Measurements from ENCODE around the gene S1PR3.
A peak's percentile ranks its signal among the peaks of the same experiment; 100 is the strongest.
"Not testable (repeated sequence)": the region's sequence is repeated elsewhere in the genome, so short reads cannot be mapped to it uniquely, and the experiment has no call there.

S1PR3 gene

DNA sequence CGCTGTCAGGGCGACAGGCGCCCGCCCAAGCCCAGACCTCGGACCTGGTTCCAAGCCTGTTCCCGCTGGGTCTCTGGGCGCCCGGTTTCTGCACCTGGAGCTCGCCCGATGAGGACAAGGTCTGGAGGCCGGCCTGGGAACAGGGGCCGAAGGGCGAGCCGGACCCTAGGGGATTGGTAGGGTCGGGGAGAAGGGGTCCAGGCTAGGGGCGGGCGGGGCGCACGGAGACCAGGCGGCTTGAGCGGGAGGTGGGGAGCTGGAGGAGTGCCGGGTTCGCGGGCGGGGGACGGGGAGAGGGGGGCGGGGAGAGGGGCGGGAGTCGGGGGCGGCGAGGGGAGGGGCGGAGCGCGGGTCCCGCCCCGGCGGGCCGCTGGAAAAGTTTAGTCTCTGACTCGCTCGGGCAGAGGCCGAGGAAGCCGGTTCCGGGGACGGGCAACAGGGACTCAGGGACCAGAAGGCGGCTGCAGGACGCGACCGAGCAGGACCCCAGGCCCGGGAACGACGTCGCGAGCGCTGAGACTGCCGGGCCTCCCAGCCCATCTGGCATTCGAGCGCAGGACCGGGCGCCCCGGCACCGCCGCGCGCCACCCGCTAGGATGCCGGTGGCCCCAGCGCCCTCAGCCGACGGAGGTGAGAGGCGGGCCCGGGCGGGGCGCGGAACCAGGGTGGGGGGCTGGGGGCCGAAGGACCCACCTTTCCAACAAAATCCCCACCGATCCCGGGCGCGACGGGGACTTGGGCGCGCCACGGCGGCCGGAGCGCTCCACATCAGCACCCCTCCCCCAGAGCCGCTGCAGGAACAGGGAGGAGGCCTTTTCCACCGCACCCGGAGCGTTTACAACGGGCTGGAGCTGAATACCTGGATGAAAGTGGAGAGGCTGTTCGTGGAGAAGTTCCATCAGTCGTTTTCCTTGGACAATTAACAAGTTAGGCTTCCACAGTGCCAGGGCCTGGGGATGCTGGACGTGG lies at the start of gene S1PR3:
Gene S1PR3 (plus strand): TSS at position 403 of the 969 bp plus-strand sequence. CDS start 9,733 bp downstream, outside the sequence.
- peak; percentile 88 for DNase-seq

DNA sequence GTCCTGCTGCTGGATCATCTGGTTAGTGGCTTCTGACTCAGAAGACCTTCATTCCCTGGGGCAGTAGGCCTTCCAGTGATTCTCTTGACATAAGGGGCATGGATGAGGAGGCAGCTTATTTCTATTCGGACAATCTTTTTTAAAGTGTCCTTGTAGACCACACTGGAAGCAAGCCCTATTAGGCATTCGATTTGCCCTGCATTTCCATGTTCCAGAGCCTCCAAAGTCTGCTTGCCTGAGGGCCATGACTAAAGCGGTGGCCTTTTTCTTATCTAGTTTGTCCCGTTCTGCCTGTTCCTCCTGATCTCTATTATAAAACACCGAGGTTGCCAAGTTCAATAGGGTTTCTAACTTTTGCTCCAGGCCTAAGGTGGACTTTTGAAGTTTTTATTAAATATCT lies 49.7 kb upstream of the S1PR3 start:
- DNase-seq: not testable (repeated sequence)

DNA sequence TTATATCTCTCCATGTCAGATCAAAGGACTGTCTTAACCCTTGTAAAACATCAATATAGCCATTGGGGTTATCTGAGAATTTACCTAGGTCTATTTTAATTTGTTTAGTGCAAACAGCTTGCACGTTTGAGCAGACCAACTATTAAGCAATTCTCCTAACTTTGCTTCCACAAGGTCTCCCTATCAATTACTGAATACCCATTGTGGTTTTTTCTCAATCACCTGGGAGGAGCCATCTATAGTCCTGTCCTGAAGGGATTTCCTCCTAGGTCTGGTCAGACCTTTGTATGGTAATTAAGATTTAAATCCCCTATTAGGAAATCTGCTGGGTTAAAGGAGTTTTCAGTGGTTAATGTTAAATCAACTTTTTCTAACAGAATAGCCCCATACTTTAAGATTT lies 48.9 kb upstream of the S1PR3 start:
- DNase-seq: no peak

DNA sequence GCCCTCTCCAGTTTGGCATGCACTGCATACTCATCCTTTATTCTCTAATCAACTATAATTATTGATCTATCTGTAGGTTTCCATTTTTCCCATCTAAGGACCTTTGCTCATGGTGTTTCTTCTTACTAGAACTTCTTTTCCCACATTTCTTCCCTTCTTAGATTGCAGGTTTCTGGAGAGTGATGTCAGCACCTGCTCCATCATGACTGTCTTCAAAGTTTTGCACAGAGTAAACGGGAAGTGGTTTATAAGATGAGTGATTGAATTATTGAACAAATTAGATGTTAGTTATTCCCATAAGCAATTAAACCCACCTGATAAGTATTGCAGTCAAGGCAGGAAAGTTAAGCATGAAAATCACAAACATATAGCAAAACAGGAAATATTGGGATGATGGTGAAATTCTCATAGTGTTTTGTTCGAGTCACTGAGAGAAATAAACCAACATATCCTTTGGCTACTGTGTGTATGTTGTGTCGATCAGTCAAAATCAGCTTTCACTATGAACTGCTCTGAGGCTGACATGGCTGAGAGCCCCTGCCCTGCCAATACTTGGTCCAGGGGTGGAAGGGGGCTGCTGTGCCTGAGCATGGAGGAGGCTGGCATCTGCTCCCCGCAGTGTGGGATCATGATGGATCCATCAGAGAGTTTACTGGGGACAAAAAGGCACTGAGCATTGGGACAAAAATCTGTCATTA lies 45.5 kb upstream of the S1PR3 start:
- DNase-seq: no peak

DNA sequence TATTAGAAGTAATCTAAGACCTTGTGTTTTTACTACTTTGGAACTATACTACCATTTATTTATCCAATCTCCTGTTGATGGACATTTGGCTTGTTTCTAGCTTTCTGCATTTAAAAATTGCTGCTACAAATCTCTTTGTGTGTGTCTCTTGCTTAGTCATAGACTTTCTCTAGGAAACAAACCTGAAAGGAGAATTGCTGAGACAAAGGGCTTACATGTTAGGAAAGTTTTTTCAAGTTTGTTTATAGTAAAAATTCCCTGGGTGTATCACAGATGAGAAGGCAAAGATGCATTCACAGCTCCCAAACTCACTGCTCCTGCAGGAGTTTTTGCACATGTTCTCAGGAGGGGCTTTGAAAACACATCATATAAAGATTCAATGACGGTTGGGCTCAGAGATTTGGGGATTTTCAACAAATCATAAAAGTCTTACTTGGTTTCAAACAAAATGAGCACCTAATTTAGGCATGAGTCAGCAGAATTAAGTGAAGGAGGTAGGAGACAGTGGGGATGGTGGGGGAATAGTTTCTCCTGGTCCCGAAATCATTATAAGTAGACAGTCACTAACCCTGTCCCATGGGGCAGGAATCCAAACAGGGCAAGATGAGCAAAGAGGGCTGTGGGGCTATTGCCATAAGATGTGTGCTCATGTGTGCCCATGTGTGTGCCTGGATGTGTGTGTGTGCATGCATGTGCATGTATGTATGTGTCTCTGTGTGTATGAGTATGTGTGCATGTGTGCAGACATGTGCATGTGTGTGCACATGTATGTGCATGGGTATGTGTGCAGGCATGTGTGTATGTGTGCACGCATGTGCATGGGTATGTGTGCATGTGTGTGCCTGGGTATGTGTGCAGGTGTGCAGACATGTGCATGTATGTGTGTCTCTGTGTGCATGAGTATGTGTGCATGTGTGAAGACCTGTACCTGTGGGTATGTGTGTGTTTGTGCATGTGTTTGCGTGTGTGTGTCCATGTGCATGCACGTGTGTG lies 43.4 kb upstream of the S1PR3 start:
- DNase-seq: no peak

DNA sequence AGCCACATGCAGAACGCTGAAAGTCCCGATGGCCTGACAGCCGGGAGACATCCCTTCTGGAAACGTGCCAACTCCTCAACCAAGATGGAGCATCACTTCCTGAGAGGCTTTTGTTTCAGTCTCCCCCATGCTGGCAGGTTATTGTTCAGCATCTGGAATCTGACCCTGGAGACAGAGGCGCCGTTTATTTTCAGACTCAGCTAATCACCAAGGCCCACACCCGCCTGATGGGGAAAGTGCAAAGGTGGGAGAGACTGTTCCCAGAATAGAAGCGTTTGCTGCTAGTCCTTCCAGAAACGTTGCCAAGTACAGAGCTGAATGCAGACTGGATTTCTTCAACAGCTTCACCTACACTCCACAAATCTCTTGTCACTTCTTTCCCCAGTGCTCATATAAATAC lies 41.8 kb upstream of the S1PR3 start:
- DNase-seq: peak; percentile 61

DNA sequence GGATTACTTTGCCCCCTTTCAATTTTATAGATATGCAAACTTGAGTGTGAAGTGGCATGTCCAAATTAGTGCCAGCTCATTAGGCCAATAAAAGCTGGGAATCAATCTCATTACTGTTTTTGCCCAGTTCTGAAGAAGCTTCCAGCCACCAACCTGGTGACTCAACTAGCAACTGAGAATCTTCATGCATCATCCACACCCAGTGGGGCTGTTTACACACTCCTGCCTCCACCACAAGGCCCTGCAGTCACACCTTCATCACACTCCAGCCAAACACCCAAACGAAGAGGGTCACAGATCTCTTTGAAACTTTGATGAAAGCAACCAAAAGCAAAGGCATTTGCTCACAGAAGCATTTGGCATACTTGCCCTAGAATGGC lies 41.3 kb upstream of the S1PR3 start:
- DNase-seq: no peak

DNA sequence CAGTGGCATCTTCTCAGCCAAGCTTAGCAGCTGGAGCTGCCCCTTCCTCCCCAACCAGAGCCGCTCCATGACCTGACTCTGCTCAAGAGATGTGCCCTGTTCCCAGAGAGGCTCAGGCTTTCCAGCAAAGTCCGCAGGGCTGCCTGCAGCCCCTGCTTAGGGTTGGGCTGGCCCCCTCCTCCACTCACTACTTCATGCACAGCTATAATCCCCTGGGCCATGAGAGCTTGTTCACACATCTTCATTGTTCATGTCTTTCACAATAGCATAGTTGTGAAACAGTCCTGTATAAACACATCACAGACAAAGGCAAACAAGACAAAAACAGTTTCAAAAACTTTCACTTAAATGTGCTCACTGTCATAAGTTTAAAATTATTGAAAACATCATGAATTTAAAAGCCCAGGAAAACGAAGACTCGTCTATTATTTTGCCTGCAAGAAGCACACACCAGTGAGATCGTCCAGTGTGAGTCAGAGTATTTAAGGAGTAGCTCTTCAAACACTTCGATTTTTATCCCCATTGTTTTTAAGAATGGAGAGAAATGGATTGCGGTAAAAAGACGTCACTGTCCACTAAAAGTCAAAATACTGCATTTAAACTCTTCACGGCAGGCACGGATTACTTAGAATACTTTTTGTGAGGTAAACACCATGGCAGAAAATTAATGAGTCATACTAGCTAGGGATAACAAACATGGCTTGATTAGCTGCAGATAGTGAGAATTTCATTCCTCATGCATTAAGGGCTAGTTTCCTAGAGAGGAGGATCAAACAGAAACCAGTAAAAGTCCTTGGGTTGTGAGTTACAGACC lies 40.7 kb upstream of the S1PR3 start:
- no peak for DNase-seq

DNA sequence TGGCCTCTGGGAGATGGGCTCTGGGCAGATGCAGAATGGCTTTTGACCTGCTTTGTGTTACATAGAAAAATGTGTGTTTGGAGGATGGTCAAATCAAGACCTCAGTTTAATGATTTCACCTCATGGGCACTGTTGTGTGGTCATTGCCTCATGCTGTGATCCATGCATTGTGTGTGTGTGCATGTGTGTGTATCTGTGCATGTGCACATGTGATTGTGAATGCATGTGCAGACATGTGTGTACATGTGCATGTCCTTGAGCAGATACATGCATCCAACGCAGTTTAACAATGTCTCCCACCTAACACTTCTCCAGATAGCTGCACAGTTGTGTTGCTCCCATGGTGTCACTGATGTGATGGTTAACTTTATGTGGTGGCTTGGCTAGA lies 40.1 kb upstream of the S1PR3 start:
- no peak for DNase-seq

DNA sequence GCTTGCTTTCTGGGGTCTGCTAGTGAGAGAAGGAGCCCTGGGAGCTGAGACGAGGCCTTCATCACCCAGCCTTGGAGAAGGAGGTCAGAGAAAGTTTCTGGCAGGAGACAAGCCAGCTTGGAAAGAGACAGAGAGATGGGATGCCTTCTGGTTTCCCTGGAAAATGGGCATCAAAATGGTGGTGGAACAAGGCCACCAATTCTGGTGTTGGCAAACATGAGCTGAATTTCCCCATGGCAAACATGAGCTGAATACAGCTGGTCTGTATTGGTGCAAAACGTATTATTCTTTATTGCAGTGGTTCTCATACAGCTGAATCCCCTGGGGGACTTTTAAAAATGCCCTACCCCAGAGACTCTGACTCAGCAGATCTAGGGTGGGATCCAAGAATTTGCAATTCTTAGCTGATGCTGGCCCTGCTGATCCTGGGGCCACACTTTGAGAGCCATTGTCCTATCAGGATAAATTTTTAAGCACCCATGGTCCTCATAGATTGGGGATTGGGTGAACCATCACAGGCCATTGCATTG lies 39.1 kb upstream of the S1PR3 start:
- no peak for DNase-seq

DNA sequence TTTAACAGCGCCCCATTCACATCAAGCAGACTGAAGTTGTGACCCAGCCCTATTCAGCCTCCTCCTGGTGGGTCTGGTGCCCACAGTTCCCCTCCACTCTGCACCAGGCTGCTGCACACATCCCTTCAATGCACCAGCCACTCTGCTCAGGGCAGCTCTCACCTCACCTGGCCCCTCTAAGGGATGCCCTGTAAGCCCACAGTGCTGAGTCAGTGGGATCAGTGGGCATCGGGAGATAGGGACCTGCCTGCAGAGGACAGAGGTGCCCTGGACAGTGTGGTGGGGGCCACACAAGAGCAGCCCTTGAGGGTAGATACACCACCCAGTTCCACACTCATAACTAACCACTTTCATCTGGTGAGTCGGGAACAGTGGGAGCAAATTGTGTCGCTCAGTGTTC lies 38.3 kb upstream of the S1PR3 start:
- DNase-seq: no peak

DNA sequence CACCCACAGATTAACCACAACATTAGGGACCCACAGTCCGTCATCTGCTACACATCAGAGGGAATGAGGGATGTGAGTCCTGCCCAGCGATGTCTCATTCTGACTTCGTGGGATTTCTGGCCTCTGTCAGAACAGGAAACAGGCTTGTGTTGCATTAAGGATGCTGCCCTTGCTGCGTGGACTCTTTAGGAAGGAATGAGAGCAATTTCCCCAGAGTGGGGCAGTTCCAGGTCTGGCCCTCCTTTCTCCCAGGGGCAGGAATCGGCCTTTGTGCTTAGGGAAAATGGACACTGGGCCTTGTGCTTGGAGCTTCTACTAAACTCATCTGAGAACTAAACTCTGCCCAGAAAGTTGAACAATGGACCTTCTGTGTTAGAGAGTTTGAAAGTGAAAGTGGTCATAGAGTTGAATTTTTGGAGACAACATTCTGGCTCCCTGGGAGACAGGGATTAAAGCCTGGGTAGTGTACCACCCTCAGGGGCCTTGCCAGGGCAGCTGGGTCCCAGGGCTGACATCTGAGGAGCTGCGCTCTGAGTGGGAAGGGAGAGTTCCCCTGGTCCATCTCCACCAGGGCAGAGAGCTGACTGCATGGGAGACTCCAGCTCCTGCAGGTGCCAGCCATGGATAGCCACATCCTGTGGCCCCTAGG lies 37.8 kb upstream of the S1PR3 start:
- no peak for DNase-seq

DNA sequence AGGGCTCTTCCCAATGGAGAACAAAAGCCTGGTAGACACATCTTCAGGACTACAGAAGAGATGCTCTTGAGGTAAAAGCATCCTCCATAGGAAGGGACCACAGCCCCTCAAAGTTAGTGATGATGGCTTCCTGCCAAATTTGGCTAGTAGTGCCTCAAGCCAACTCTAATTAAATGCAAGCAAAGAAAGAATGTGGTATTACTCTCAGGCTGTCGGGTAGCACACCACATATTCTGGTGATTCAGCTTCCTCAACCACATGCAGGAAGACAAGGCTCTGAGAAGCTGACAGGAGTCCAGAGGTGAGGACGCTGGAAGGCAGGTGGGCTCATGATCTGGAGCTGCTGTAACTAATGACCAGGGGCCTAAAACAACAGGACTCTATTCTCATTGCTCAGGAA lies 37.2 kb upstream of the S1PR3 start:
- DNase-seq: no peak

DNA sequence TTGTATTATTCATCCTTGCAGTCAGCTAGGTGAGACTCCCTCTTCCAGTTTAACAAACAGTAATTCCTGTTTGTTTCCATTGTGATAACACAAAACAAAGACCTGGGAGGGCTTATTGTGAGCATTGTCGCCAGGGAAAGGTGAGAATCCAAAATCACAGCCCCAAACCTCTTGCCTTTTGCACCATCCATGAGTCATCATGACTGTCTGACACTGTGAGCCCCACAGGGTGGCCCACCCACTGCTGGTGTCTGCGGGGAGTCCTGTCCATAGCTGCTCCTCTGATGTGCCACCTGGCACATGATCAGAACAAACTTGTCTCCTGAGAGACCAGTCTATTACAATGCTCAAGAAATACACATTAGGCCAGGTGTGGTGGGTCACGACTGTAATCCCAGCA lies 33.7 kb upstream of the S1PR3 start:
- no peak for DNase-seq

DNA sequence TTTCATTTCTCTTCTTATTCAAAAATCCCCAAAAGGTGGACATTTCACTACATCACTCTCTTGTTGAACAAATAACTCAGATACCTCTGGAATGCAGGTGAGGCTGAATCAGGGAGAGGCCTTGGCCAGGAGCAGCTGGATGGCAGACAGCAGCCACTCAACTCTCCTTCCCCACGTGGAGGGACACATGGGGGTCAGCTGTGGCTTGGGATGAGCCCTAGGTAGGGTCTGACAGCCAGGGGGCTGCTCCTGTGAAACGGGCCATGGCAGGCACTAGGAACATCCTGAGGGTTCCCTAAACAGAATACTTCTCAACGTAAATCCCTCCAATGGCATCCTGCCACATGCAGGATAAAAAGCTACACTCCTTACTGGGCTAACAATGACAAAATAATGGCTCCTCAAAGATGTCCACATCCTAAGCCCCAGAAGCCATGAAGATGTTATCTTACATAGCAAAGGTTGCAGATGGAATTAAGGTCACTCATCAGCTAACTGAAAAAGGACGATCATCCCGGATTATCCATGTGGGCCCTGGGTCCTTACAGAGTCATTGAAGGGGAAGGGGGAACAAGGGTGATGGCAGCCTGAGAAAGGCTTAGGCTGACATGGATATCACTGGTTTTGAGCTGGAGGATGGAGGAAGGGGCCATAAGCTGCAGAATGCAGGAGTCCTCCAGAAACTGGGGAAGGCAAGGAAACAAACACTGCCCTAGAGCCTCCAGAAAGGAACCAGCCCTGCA lies 31.4 kb upstream of the S1PR3 start:
- no peak for DNase-seq

DNA sequence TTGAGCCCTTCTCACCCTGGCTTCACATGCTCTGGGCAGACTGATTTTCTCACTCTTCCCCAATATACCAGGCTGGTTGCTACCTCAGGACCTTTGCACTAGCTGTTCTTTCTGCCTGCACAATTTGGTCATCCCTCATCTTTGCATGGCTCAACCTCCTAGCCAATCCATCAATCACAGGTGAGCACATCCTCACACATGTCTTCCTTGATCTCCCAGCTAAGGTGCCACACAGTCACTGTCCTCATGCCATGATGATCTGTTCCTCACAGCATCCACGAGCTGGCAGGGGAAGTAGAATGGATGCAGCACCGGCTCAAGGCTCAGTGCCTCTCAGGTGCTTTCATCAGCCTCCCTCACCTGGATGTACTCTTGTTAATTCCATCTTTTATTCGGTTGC lies 30.6 kb upstream of the S1PR3 start:
- no peak for DNase-seq

DNA sequence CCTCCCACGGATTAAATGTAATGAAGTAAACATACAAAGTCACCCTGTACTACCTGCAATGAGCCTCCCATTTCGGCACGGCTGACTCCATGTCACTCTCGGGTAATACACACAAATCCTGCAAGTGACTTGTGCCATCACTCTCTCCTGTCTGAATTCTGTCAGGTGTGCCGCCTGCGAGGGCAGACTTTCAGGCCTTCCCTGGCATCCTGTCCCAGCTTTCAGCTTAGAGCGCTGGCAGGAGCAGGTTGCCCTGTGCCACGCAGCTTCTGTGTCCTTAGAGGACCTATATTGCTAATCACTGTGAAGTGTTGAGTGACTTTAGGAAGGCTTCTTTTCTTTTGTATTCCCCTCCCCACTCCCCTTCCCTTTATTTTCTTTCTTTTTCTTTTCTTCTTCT lies 25.8 kb upstream of the S1PR3 start:
- no peak for DNase-seq

DNA sequence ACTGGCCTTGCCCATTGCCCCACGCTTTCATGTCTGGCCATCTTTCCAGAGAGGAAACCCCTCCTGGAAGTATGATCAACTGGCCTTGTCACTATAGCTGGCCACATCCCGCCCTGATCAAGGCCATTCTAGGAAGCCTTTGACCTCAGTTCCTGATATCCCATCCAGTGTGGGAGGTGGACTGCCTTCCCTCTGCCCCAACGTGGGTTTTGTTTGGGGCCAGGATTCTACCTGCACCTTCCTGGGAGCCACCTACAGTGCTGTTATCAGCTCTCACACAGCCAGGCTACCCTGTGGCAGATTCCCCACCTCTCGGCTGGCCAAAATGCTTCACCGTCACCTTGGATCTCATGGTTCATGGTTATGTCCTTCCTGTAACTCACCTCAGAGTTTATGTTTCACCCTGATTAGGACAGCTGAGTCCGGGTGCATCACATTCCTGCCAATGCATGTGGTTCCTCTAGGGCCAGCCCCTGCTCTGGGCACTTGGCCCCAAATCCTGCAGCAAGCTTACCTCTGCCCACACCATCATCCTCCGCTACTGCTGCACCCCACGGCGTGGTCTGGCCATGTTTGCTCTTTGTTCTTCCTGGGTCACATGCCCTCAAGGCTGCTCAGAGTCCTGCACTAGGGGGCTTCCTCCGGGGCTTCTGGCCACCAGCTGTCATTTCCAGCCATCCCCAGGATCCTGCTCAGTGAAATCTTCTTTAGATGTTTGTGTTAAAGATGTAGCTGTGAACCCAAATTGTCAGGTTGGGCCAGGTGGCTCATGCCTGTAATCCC lies 24.2 kb upstream of the S1PR3 start:
- DNase-seq: no peak

DNA sequence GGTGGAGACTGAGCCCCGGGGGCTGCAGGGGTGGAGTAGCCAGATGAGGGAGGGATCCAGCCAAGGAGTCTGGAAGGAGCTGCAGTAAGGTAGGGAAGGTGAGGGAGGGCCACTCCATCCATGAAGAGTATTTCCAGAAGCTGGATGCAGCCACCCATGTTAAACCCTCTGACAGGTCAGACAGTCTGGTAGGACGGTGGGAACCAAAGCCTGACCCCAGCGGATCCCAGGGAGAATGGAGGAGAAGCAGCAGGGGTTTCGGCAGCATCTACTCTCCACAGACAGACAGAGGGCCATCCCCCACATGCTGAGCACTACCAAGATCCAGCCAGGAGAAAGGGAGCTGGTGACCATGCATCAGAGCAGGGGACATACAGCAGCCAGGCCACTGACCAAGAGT lies 22.5 kb upstream of the S1PR3 start:
- DNase-seq: no peak

Data from right forelimb (tissue), 1 donor.